Measurements from ENCODE around the gene YTHDC2. TPM values are rescaled to one million over a fixed set of nuclear protein-coding genes. Genes with fewer than 3 reads are reported as not detected.

The YTHDC2 gene
- total and polyA plus RNA-seq, 7 donors = 3.9 to 19.1 (median 11.0) TPM

DNA sequence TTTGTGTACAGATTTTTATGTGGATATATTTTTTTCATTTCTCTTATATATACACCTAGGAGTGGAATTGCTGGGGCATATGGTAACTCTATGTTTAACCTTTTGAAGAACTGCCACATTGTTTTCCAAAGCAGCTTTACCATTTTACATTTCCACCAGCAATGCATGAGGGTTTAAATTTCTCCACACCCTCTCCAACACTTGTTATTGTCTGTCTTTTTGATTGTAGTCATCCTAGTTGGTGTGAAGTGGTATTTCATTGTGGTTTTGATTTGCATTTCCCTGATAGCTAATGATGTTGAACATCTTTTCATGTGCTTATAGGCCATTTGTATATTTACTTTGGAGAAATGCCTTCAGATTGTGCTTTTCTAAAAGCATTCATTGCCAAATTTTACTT is 39.1 kb downstream of the YTHDC2 start:
- Histone ChIP-seq H3K27ac (no peak overlapping the region), H3K36me3 (ENCODE audit: insufficient read depth in 1 of 2, low read depth in 1 of 2) (peaks cover 0 to 94% of the 10 kb centered on the region in 2 donors), H3K27me3 (ENCODE audit: insufficient read depth in 3 of 3, low read length in 2 of 3) (no peaks in the 10 kb centered on the region), H3K4me1 (no peaks in the 10 kb centered on the region), H3K9me3 (no peaks in the 10 kb centered on the region), H3K4me3 (no peak overlapping the region)
- no peak for ATAC-seq
- TF ChIP-seq, protein P1, sequence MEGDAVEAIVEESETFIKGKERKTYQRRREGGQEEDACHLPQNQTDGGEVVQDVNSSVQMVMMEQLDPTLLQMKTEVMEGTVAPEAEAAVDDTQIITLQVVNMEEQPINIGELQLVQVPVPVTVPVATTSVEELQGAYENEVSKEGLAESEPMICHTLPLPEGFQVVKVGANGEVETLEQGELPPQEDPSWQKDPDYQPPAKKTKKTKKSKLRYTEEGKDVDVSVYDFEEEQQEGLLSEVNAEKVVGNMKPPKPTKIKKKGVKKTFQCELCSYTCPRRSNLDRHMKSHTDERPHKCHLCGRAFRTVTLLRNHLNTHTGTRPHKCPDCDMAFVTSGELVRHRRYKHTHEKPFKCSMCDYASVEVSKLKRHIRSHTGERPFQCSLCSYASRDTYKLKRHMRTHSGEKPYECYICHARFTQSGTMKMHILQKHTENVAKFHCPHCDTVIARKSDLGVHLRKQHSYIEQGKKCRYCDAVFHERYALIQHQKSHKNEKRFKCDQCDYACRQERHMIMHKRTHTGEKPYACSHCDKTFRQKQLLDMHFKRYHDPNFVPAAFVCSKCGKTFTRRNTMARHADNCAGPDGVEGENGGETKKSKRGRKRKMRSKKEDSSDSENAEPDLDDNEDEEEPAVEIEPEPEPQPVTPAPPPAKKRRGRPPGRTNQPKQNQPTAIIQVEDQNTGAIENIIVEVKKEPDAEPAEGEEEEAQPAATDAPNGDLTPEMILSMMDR (IDR thresholded peaks at IDR 0.05) = no peak
- intact Hi-C loops (cut with DNase I) = no loop called here
- no peak for DNase-seq

DNA sequence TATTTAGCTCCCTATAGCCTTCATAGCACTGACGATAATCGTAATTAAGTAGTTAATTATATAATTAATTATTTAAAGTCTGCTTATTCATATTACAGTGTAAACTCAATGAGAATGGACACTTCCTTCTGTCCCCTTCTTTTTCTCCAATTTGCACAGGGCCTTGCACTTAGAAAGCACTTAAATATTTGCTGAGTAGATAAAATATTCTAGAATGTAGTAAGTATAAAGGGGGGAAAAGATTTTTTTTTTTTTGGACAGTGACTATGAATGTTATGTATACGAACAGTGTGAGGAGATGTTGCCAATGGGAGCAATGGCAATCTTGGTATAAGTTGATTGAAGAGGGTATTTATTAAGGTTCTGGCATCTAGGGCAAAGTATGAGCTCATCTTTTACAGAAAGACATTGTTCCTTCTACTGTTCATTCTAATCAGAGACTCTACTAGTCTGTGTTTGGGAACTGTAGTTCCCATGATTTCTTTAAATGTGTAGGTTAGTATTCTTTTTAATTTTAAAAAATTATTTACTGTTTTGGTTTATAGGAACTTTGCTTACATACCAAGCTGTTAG is 49.4 kb downstream of the YTHDC2 start:
- intact Hi-C loops (cut with DNase I) = no loop called here
- 96 to 99% (median 97%) methylated on average over 3 of the region's 3 CpGs for WGBS, 3 donors

DNA sequence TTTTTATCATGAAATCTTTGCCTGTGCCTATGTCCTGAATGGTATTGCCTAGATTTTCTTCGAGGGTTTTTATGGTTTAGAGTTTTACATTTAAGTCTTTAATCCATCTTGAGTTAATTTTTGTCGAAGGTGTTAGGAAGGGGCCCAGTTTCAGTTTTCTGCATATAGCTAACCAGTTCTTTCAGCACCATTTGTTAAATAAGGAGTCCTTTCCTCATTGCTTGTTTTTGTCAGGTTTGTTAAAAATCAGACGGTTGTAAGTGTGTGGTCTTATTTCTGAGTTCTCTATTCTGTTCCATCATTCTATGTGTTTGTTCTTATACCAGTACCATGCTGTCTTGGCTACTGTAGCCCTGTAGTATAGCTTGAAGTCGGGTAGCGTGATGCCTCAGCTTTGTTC is 55.9 kb downstream of the YTHDC2 start:
- intact Hi-C loops (cut with DNase I) = no loop called here
- WGBS, 3 donors = 96 to 98% (median 97%) methylated on average over 5 of the region's 5 CpGs
- Histone ChIP-seq H3K27me3 (ENCODE audit: insufficient read depth in 3 of 3, low read length in 2 of 3) (no peaks in the 10 kb centered on the region), H3K27ac (no peak overlapping the region), H3K36me3 (ENCODE audit: insufficient read depth in 1 of 2, low read depth in 1 of 2) (peaks cover 3 to 76% of the 10 kb centered on the region in 2 donors), H3K4me1 (no peaks in the 10 kb centered on the region), H3K9me3 (no peaks in the 10 kb centered on the region), H3K4me3 (no peak overlapping the region)
- no peak for ATAC-seq
- TF ChIP-seq, protein P1 (IDR thresholded peaks at IDR 0.05) = no peak
- DNase-seq = no peak

More for the DNA sequence above, 49.4 kb downstream of the YTHDC2 start:
- no peaks in the 10 kb centered on the region for H3K9me3 ChIP-seq
- H3K4me3 ChIP-seq = no peak overlapping the region
- no peak overlapping the region for H3K27ac ChIP-seq
- no peak for ATAC-seq
- TF ChIP-seq, protein P1 (IDR thresholded peaks at IDR 0.05) = no peak
- no peak for DNase-seq
- H3K4me1 ChIP-seq = no peaks in the 10 kb centered on the region
- H3K27me3 ChIP-seq (ENCODE audit: insufficient read depth in 3 of 3, low read length in 2 of 3) = no peaks in the 10 kb centered on the region
- peaks cover 0 to 97% of the 10 kb centered on the region in 2 donors for H3K36me3 ChIP-seq (ENCODE audit: insufficient read depth in 1 of 2, low read depth in 1 of 2)

DNA sequence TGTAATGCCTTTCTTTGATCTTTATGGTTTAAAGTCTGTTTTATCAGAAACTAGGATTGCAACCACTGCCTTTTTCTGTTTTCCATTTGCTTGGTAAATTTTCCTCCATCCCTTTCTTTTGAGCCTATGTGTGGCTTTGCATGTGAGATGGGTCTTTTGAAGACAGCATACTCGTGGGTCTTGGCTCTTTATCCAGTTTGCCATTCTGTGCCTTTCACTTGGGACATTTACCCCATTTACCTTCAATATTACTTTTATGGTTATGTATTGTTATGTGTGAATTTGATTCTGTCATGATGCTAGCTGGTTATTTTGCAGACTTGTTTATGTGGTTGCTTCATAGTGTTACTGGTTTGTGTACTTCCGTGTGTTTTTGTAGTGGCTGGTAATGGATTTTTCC is 59.2 kb downstream of the YTHDC2 start:
- peaks cover 3 to 50% of the 10 kb centered on the region in 2 donors for H3K36me3 ChIP-seq (ENCODE audit: insufficient read depth in 1 of 2, low read depth in 1 of 2)
- no peaks in the 10 kb centered on the region for H3K9me3 ChIP-seq
- no peak overlapping the region for H3K27ac ChIP-seq
- DNase-seq = no peak
- 91 to 97% (median 95%) methylated on average over 2 of the region's 2 CpGs for WGBS, 3 donors
- no peaks in the 10 kb centered on the region for H3K27me3 ChIP-seq (ENCODE audit: insufficient read depth in 3 of 3, low read length in 2 of 3)
- TF ChIP-seq, protein P1 (IDR thresholded peaks at IDR 0.05) = no peak
- H3K4me1 ChIP-seq = no peaks in the 10 kb centered on the region
- intact Hi-C loops (cut with DNase I) = no loop called here
- ATAC-seq = no peak
- H3K4me3 ChIP-seq = no peak overlapping the region

DNA sequence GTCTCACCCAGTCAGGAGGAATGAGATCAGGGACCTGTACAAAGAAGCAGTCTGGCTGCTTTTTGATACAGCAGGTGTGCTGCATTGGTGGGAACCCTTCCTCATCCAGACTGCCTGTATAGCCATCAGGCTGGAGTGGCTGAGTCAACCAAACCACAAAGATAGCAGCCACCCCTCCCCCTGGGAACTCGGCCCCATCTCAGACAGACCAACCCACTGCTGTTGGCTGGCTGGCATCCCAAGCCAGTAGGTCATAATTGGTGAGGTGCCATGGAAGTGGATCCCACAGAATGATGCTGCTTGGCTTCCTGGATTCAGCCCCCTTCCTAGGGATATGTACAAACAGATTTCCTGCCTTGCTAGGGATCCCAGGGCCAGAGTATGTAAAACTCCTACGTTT is 60.9 kb downstream of the YTHDC2 start:
- no peak overlapping the region for H3K27ac ChIP-seq
- TF ChIP-seq, protein P1 (IDR thresholded peaks at IDR 0.05) = no peak
- intact Hi-C loops (cut with DNase I) = no loop called here
- DNase-seq (no peak), ATAC-seq (peak in 1 of 4 donors; percentile 35)
- WGBS, 3 donors = 50 to 80% (median 68%) methylated on average over 2 of the region's 2 CpGs
- H3K4me3 ChIP-seq = no peak overlapping the region
- H3K27me3 ChIP-seq (ENCODE audit: insufficient read depth in 3 of 3, low read length in 2 of 3) = no peaks in the 10 kb centered on the region
- H3K36me3 ChIP-seq (ENCODE audit: insufficient read depth in 1 of 2, low read depth in 1 of 2) = peaks cover 3 to 36% of the 10 kb centered on the region in 2 donors
- no peaks in the 10 kb centered on the region for H3K4me1 ChIP-seq
- H3K9me3 ChIP-seq = no peaks in the 10 kb centered on the region
